RWPE2 (cell line): ENCODE results near the gene NLRP8.

ENCODE experiments used
- ATAC-seq: fragments of 200-7000 bp; cut with Tn5 transposase; 3 replicates; pipeline ENCODE4 v1.9.1; 2021; ENCODE audit warnings: low read depth
- DNase-seq: peaks from one replicate; pipeline ENCODE4 v3.0.0-alpha.2; 2020; ENCODE audit warnings: low spot score
- H3K27ac ChIP-seq: fragments of 450-650 bp; 2 replicates; pipeline ENCODE4 v1.5.1; 2017; ENCODE audit warnings: mild to moderate bottlenecking; ENCODE audit not compliant: poor library complexity, severe bottlenecking
- H3K27me3 ChIP-seq: fragments of 250-450 bp; sonication (Bioruptor Pico); 2 replicates; pipeline ENCODE4 v1.5.1; 2021; ENCODE audit warnings: mild to moderate bottlenecking, moderate library complexity; ENCODE audit not compliant: insufficient read depth, poor library complexity, severe bottlenecking
- H3K36me3 ChIP-seq: fragments of 250-450 bp; sonication (Bioruptor Pico); 2 replicates; pipeline ENCODE4 v1.5.1; 2020; ENCODE audit warnings: low read depth, mild to moderate bottlenecking, moderate library complexity
- H3K4me1 ChIP-seq: fragments of 250-450 bp; sonication (Bioruptor Pico); 2 replicates; pipeline ENCODE4 v1.5.1; 2021; ENCODE audit warnings: mild to moderate bottlenecking, moderate library complexity; ENCODE audit not compliant: insufficient read depth, poor library complexity, severe bottlenecking
- H3K4me3 ChIP-seq: fragments of 250-450 bp; sonication (Bioruptor Pico); 2 replicates; pipeline ENCODE4 v1.5.1; 2021; ENCODE audit warnings: mild to moderate bottlenecking, moderate library complexity; ENCODE audit not compliant: severe bottlenecking
- H3K9me3 ChIP-seq: fragments of 250-450 bp; sonication (Bioruptor Pico); 2 replicates; pipeline ENCODE4 v1.5.1; 2021; ENCODE audit warnings: mild to moderate bottlenecking, moderate library complexity; ENCODE audit not compliant: severe bottlenecking
- CTCF ChIP-seq: fragments of 450-650 bp; IDR thresholded peaks from one replicate; pipeline ENCODE4 v1.5.1; 2017; ENCODE audit warnings: mild to moderate bottlenecking, moderate library complexity; ENCODE audit not compliant: poor library complexity, severe bottlenecking

NLRP8 gene

GRCh38 chr19:56026769-56027168 is 79.1 kb downstream of the NLRP8 start:
- ATAC-seq (no peak), DNase-seq (no peak)
- Histone ChIP-seq H3K36me3 (no peaks in the 10 kb centered on the region), H3K27me3 (no peaks in the 10 kb centered on the region), H3K27ac (no peak overlapping the region), H3K4me3 (no peak overlapping the region), H3K4me1 (no peaks in the 10 kb centered on the region), H3K9me3 (no peaks in the 10 kb centered on the region)
- no peak for TF ChIP-seq CTCF
